B cell (primary cell): ENCODE data around the gene CEP120. TPM values are rescaled to one million over a fixed set of nuclear protein-coding genes. Genes with fewer than 3 reads are reported as not detected.

Experiments used
- ATAC-seq: fragments of 200-7000 bp; cut with Tn5 transposase; one replicate; pipeline ENCODE4 v1.10.0; 2021; ENCODE audit warnings: low read depth, mild to moderate bottlenecking, moderate number of reproducible peaks, moderate library complexity
- CTCF ChIA-PET: fragments of 350-600 bp; sonication (Branson Sonifier 250); formaldehyde crosslinking; loops from one replicate; lab custom pipeline; 2021; ENCODE audit warnings: antibody characterized with exemption, inconsistent platforms; lab: Charles Lee
- POLR2A ChIA-PET: fragments of 350-600 bp; sonication (Branson Sonifier 250); formaldehyde crosslinking; loops from one replicate; lab custom pipeline; 2021; ENCODE audit warnings: antibody characterized with exemption; lab: Charles Lee
- DNase-seq: peaks from one replicate; pipeline ENCODE4 v3.0.0; 2013
- H2AFZ ChIP-seq: 2 replicates; pipeline ENCODE4 v1.6.1; 2012; ENCODE audit warnings: mild to moderate bottlenecking, low read depth, low read length; ENCODE audit not compliant: insufficient read depth, poor library complexity, severe bottlenecking
- H3K27ac ChIP-seq, 2 donors: 1 replicate in 1 of 2; 2 replicates in 1 of 2; pipeline ENCODE4 v1.5.1; 2012 to 2013; ENCODE audit warnings: low read length in 2 of 2, mild to moderate bottlenecking in 2 of 2, moderate library complexity in 1 of 2
- H3K27me3 ChIP-seq, 4 experiments: fragments of 200-600 bp in 1 of 4; sonication (generic) in 1 of 4; replicated peaks in 1 of 4; 1 replicate in 2 of 4; 2 replicates in 2 of 4; pipeline versions ENCODE4 v1.6.1 to v1.7.0; 2013 to 2016; ENCODE audit warnings: low read length in 3 of 4, mild to moderate bottlenecking in 2 of 4, mixed read lengths in 1 of 4, moderate library complexity in 1 of 4; ENCODE audit not compliant: insufficient read depth in 4 of 4, control insufficient read depth in 3 of 4; ENCODE audit errors: control extremely low read depth in 1 of 4
- H3K36me3 ChIP-seq, 2 experiments: replicated peaks in 1 of 2; 1 replicate in 1 of 2; 2 replicates in 1 of 2; pipeline versions ENCODE4 v1.6.1 to v1.7.1; 2013; ENCODE audit warnings: low read length in 1 of 2; ENCODE audit not compliant: insufficient read depth in 2 of 2, control insufficient read depth in 1 of 2; ENCODE audit errors: control extremely low read depth in 1 of 2, extremely low read depth in 1 of 2
- H3K4me1 ChIP-seq, 2 donors: fragments of 200-600 bp in 1 of 2; sonication (generic) in 1 of 2; 1 replicate in 1 of 2; 2 replicates in 1 of 2; pipeline versions ENCODE4 v1.5.1 to v1.6.1; 2013 to 2017; ENCODE audit warnings: low read length in 2 of 2; ENCODE audit not compliant: control insufficient read depth in 2 of 2, insufficient read depth in 2 of 2
- H3K4me2 ChIP-seq: replicated peaks from 2 replicates; pipeline ENCODE3; 2012; ENCODE audit warnings: mild to moderate bottlenecking, low read depth, low read length; ENCODE audit not compliant: poor library complexity, severe bottlenecking
- H3K4me3 ChIP-seq, 5 experiments: fragments of 200-600 bp in 1 of 5; sonication (generic) in 1 of 5; 1 replicate in 3 of 5; 2 replicates in 2 of 5; pipeline versions ENCODE4 v1.5.1 to v1.7.0; 2011 to 2016; ENCODE audit warnings: low read length in 4 of 5, mild to moderate bottlenecking in 4 of 5, low read depth in 2 of 5, control low read depth in 1 of 5, moderate library complexity in 1 of 5; ENCODE audit not compliant: insufficient read depth in 1 of 5; ENCODE audit errors: control extremely low read depth in 1 of 5, extremely low read depth in 1 of 5
- H3K79me2 ChIP-seq: fragments of 200-600 bp; sonication (generic); one replicate; pipeline ENCODE4 v1.6.0; 2016; ENCODE audit warnings: low read length; ENCODE audit not compliant: control insufficient read depth, insufficient read depth
- H3K9ac ChIP-seq: fragments of 200-600 bp; sonication (generic); 2 replicates; pipeline ENCODE4 v1.6.1; 2017; ENCODE audit warnings: mild to moderate bottlenecking, low read length, moderate library complexity
- H3K9me3 ChIP-seq, 3 donors: one replicate each; pipeline versions ENCODE4 v1.6.1 to v1.7.1; 2013; ENCODE audit warnings: low read length in 2 of 3; ENCODE audit not compliant: control insufficient read depth in 2 of 3, insufficient read depth in 1 of 3; ENCODE audit errors: control extremely low read depth in 1 of 3
- H4K20me1 ChIP-seq: 2 replicates; pipeline ENCODE4 v1.6.0; 2012; ENCODE audit warnings: mild to moderate bottlenecking, low read length; ENCODE audit not compliant: insufficient read depth, control insufficient read depth, poor library complexity, severe bottlenecking
- H3K27ac Mint-ChIP-seq: one replicate; pipeline ENCODE4 v1.8.0; 2021; ENCODE audit warnings: mixed read lengths
- H3K27me3 Mint-ChIP-seq: one replicate; pipeline ENCODE4 v1.8.0; 2021; ENCODE audit warnings: mixed read lengths
- H3K4me1 Mint-ChIP-seq: one replicate; pipeline ENCODE4 v1.8.0; 2021; ENCODE audit warnings: mixed read lengths
- H3K4me3 Mint-ChIP-seq: one replicate; pipeline ENCODE4 v1.8.0; 2021; ENCODE audit warnings: mixed read lengths
- H3K9me3 Mint-ChIP-seq: one replicate; pipeline ENCODE4 v1.8.0; 2022; ENCODE audit warnings: mixed read lengths; ENCODE audit not compliant: insufficient read depth
- EZH2 ChIP-seq: IDR thresholded peaks from 2 replicates; pipeline ENCODE4 v1.6.1; 2012; ENCODE audit warnings: borderline replicate concordance, low read depth, mild to moderate bottlenecking, moderate library complexity, low read length; ENCODE audit not compliant: insufficient read depth, poor library complexity, severe bottlenecking
- WGBS: methylation state at CpG from one replicate; pipeline ENCODE4 v1.1.5; 2013; ENCODE audit warnings: missing lambda C conversion rate; ENCODE audit not compliant: insufficient coverage; 5-methylcytosine and 5-hydroxymethylcytosine counted together
- intact Hi-C: fragments of 100-400 bp; cut with micrococcal nuclease; formaldehyde crosslinking; loops from one replicate; pipeline ENCODE4 v1.10.0; 2022
- polyA plus RNA-seq: library from polyadenylated mRNA; depleted of rRNA; stranded (reverse); fragments of >200 nt; gene quantifications from 2 replicates; pipeline ENCODE4 v1.2.3, GENCODE V29; 2012
- total RNA-seq, 2 donors: library from RNA; stranded (reverse); fragments of 120-200 nt in 1 of 2; gene quantifications; 1 replicate in 1 of 2; 2 replicates in 1 of 2; pipeline versions ENCODE4 v1.2.3 to v1.2.4, GENCODE V29; 2013 to 2022
- TF ChIP-seq, protein P1 (sequence below): fragments of 200-600 bp; IDR thresholded peaks from one replicate; pipeline ENCODE4 v1.8.0; 2022; ENCODE audit warnings: antibody characterized with exemption, mild to moderate bottlenecking

The CEP120 gene
- total and polyA plus RNA-seq, 2 donors (not counting 1 experiment from before 2014, with no cell fraction given), result 15.7 to 89.7 TPM

DNA sequence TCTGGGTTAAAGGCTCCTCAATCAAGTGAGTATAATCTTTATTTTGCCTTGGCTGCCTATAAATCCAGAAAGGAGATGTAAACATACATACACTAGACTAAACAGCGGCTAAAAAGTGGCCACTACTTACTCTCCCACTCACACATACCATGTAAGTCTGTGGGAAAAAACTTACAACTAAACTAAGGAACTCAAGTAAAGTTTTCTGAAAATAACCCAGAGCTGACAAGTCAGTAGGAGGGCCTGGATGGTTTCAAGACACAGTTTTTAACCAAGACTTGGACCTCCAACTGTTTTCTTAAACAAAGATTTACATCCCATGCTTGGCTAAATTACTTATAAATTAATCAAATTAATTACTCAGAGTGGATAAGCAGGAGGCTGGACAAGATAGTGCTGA is 64.5 kb downstream of the CEP120 start:
- H3K27ac ChIP-seq, result peak overlapping the region in 1 of 2 donors; percentile 31
- no peak for TF ChIP-seq EZH2
- TF ChIP-seq, protein P1, sequence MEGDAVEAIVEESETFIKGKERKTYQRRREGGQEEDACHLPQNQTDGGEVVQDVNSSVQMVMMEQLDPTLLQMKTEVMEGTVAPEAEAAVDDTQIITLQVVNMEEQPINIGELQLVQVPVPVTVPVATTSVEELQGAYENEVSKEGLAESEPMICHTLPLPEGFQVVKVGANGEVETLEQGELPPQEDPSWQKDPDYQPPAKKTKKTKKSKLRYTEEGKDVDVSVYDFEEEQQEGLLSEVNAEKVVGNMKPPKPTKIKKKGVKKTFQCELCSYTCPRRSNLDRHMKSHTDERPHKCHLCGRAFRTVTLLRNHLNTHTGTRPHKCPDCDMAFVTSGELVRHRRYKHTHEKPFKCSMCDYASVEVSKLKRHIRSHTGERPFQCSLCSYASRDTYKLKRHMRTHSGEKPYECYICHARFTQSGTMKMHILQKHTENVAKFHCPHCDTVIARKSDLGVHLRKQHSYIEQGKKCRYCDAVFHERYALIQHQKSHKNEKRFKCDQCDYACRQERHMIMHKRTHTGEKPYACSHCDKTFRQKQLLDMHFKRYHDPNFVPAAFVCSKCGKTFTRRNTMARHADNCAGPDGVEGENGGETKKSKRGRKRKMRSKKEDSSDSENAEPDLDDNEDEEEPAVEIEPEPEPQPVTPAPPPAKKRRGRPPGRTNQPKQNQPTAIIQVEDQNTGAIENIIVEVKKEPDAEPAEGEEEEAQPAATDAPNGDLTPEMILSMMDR, result no peak
- H3K9me3 ChIP-seq, result peaks cover 0 to 2% (median 0%) of the 10 kb centered on the region in 3 donors
- Mint-ChIP-seq H3K27ac (no peak overlapping the region), H3K4me3 (no peak overlapping the region), H3K9me3 (no peaks in the 10 kb centered on the region), H3K27me3 (no peaks in the 10 kb centered on the region), H3K4me1 (peaks cover 30% of the 10 kb centered on the region)
- H3K4me1 ChIP-seq, result peaks cover 11 to 16% of the 10 kb centered on the region in 2 donors
- POLR2A ChIA-PET, result no interaction called here
- intact Hi-C loops, result no loop called here
- ATAC-seq, result no peak
- no peak overlapping the region for H3K4me2 ChIP-seq
- no peaks in the 10 kb centered on the region for H4K20me1 ChIP-seq
- peaks cover 11 to 19% of the 10 kb centered on the region in 2 experiments for H3K36me3 ChIP-seq
- no peaks in the 10 kb centered on the region for H3K79me2 ChIP-seq
- H3K9ac ChIP-seq, result no peak overlapping the region
- no CpG with 5 or more reads among the region's 1 CpG for WGBS
- DNase-seq, result no peak
- H3K27me3 ChIP-seq, result no peaks in the 10 kb centered on the region
- H2AFZ ChIP-seq, result no peak overlapping the region
- no peak overlapping the region for H3K4me3 ChIP-seq
- CTCF ChIA-PET, result interaction anchor here (1.0 to 5.0 kb wide), 4 partner anchors 12 to 843 kb away, joined by 3 to 31 read pairs (median 4); no protein-coding TSS in a partner anchor

DNA sequence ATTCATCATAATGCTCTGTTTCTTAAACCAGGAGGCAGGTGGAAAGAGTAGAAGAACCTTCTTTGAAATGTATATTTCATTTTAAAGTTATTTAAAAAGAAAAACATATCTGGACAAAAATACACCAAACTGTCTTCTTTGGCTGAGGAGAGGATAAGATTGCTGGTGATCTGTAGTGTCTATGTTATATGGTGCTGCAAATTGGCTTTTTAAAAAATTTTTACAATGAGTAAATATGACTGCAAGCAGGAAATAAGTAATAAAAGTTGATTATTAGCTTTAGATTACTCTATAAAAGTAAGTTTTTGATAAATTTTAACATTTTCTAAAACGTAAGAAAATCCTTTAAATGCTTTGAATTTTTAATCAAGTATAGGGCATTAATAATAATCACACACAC is 64.9 kb downstream of the CEP120 start:
- Mint-ChIP-seq H3K27me3 (no peaks in the 10 kb centered on the region), H3K4me3 (no peak overlapping the region), H3K4me1 (peaks cover 35% of the 10 kb centered on the region), H3K9me3 (no peaks in the 10 kb centered on the region), H3K27ac (no peak overlapping the region)
- Histone ChIP-seq H3K79me2 (no peaks in the 10 kb centered on the region), H2AFZ (no peak overlapping the region), H3K4me2 (no peak overlapping the region), H3K4me1 (peaks cover 11 to 19% of the 10 kb centered on the region in 2 donors), H3K27me3 (no peaks in the 10 kb centered on the region), H3K27ac (no peak overlapping the region), H3K9me3 (peaks cover 0 to 2% (median 0%) of the 10 kb centered on the region in 3 donors), H4K20me1 (no peaks in the 10 kb centered on the region), H3K9ac (no peak overlapping the region), H3K36me3 (peaks cover 11 to 19% of the 10 kb centered on the region in 2 experiments), H3K4me3 (no peak overlapping the region)
- POLR2A ChIA-PET, result no interaction called here
- DNase-seq (no peak), ATAC-seq (no peak)
- no CpG with 5 or more reads among the region's 1 CpG for WGBS
- intact Hi-C loops, result no loop called here
- CTCF ChIA-PET, result interaction anchor here (1.0 to 5.0 kb wide), 3 partner anchors 13 to 842 kb away, joined by 4 to 31 read pairs (median 4); no protein-coding TSS in a partner anchor
- TF ChIP-seq, protein P1, result no peak
- no peak for TF ChIP-seq EZH2
